ENCODE results near the gene ARMCX4. TPM values are rescaled to one million over a fixed set of nuclear protein-coding genes. Genes with fewer than 3 reads are reported as not detected.

ARMCX4 gene
- total RNA-seq, 1 experiment from 2014 or later: 17.0 TPM

- Mint-ChIP-seq H3K4me3 (no peak overlapping the region; a peak in 1 of 5 replicates), H3K9me3 (peaks cover 73 to 76% of the 10 kb centered on the region in 2 experiments), H3K36me3 (ENCODE audit: insufficient read depth in 1 of 3, low read depth in 3 of 3) (peaks cover 14 to 44% (median 32%) of the 10 kb centered on the region in 3 experiments), H3K4me1 (no peaks in the 10 kb centered on the region), H3K27ac (peak overlapping the region in 1 of 3 experiments; percentile 11; a peak in 1 of 7 replicates), H3K27me3 (ENCODE audit: low read depth) (no peaks in the 10 kb centered on the region; the same call in 1 of the 2 replicates)
- Histone ChIP-seq H3K27me3 (ENCODE audit: insufficient read depth, low read length) (no peaks in the 10 kb centered on the region), H3K23ac (ENCODE audit: insufficient read length, low read depth, low read length) (no peak overlapping the region), H4K20me1 (ENCODE audit: control insufficient read depth, insufficient read depth, insufficient read length) (no peaks in the 10 kb centered on the region), H4K91ac (ENCODE audit: insufficient read length, low read depth, low read length) (no peak overlapping the region), H3K79me2 (ENCODE audit: insufficient read depth, low read length) (no peaks in the 10 kb centered on the region), H3K4ac (ENCODE audit: low read depth, low read length) (no peak overlapping the region), H2BK12ac (ENCODE audit: insufficient read length, low read depth, low read length) (no peak overlapping the region), H4K8ac (replicated peaks; ENCODE audit: insufficient read length, low read depth, low read length) (no peak overlapping the region), H3K9ac (ENCODE audit: extremely low read depth, insufficient read length, low read length) (no peak overlapping the region), H4K5ac (ENCODE audit: insufficient read length, low read depth, low read length) (no peak overlapping the region), H2AFZ (ENCODE audit: low read length) (no peak overlapping the region), H3K14ac (ENCODE audit: insufficient read depth, low read length) (no peak overlapping the region), H3K4me1 (ENCODE audit: insufficient read depth, low read length) (no peaks in the 10 kb centered on the region), H3K56ac (ENCODE audit: insufficient read length, low read depth, low read length) (no peak overlapping the region), H3K4me2 (ENCODE audit: insufficient read depth, insufficient read length, low read length) (no peak overlapping the region), H3K27ac (ENCODE audit: insufficient read length, low read depth, low read length) (no peak overlapping the region), H2BK5ac (ENCODE audit: insufficient read length, low read length) (no peak overlapping the region), H3T11ph (ENCODE audit: low read length) (no peak overlapping the region), H3K18ac (ENCODE audit: insufficient read length, low read depth, low read length) (no peak overlapping the region), H3K23me2 (ENCODE audit: insufficient read length, low read depth, low read length, poor library complexity, severe bottlenecking) (no peaks in the 10 kb centered on the region), H3K9me3 (ENCODE audit: control insufficient read depth, low read depth, low read length) (peaks cover 81% of the 10 kb centered on the region), H2BK20ac (ENCODE audit: low read depth, low read length, poor library complexity, severe bottlenecking) (no peak overlapping the region), H3K79me1 (ENCODE audit: insufficient read depth, low read depth, low read length, poor library complexity, severe bottlenecking) (no peaks in the 10 kb centered on the region), H2BK15ac (ENCODE audit: low read depth, low read length) (no peak overlapping the region; the same call in 1 of the 2 replicates), H2BK120ac (ENCODE audit: low read depth, low read length, poor library complexity, severe bottlenecking) (no peak overlapping the region), H2AK5ac (ENCODE audit: insufficient read length, low read length) (no peak overlapping the region)
- no peak for TF ChIP-seq CTCF (conservative IDR thresholded peaks at IDR 0.05)
- DNase-seq: no peak
- WGBS (ENCODE audit: extremely low coverage, insufficient read length, low lambda C conversion rate): no CpG with 5 or more reads among the region's 4 CpGs
These were observed 6.7 kb downstream of the ARMCX4 start for GRCh38 chrX:101491943-101492342.

Measured in H9 (cell line).